GM12878 (cell line): Measurements from ENCODE around the gene POLR2L. TPM values are rescaled to one million over a fixed set of nuclear protein-coding genes. Genes with fewer than 3 reads are reported as not detected.

ENCODE experiments used
- CBX3 ChIP-seq: fragments of 200-600 bp; sonication (generic); IDR thresholded peaks from 2 replicates; pipeline ENCODE4 v1.6.1; 2016; ENCODE audit warnings: low read depth, borderline replicate concordance
- CBX5 ChIP-seq: sonication (generic); IDR thresholded peaks from 2 replicates; pipeline ENCODE4 v1.6.1; 2016; ENCODE audit warnings: low read depth, moderate library complexity, mild to moderate bottlenecking, inconsistent platforms
- CHD1 ChIP-seq: IDR thresholded peaks from 2 replicates; pipeline ENCODE4 v1.6.1; 2012; ENCODE audit warnings: low read depth, low read length, improper control_type of control experiment
- EGR1 ChIP-seq, 2 experiments: IDR thresholded peaks; 1 replicate in 1 of 2; 2 replicates in 1 of 2; pipeline ENCODE4 v1.6.1; 2011 to 2012; ENCODE audit warnings: low read depth in 2 of 2, low read length in 2 of 2, borderline replicate concordance in 1 of 2, mild to moderate bottlenecking in 1 of 2, moderate library complexity in 1 of 2
- FOXM1 ChIP-seq: IDR thresholded peaks from 2 replicates; pipeline ENCODE4 v1.6.1; 2012; ENCODE audit warnings: low read depth, mild to moderate bottlenecking, inconsistent platforms, low read length, moderate library complexity
- GATAD2B ChIP-seq: fragments of 450-650 bp; conservative IDR thresholded peaks from 2 replicates; pipeline ENCODE4 v1.6.1; 2017; ENCODE audit warnings: low read depth, mild to moderate bottlenecking, moderate library complexity
- IKZF2 ChIP-seq, 2 experiments: fragments of 450-650 bp; IDR thresholded peaks; 2 replicates each; pipeline ENCODE4 v1.6.1; 2017; ENCODE audit warnings: mild to moderate bottlenecking in 2 of 2, moderate library complexity in 2 of 2
- MEF2B ChIP-seq: fragments of 450-650 bp; IDR thresholded peaks from 2 replicates; pipeline ENCODE4 v1.6.1; 2018; ENCODE audit warnings: mild to moderate bottlenecking, moderate library complexity; ENCODE audit not compliant: partially characterized antibody, poor library complexity, severe bottlenecking
- MTA2 ChIP-seq: fragments of 450-650 bp; IDR thresholded peaks from 2 replicates; pipeline ENCODE4 v1.6.1; 2016; ENCODE audit warnings: low read depth, mild to moderate bottlenecking, moderate library complexity
- NFYA ChIP-seq: IDR thresholded peaks from 2 replicates; pipeline ENCODE4 v1.6.1; 2011; ENCODE audit warnings: low read depth, mild to moderate bottlenecking, low read length, improper control_type of control experiment, borderline replicate concordance
- NR2F1 ChIP-seq: fragments of 450-650 bp; conservative IDR thresholded peaks from 2 replicates; pipeline ENCODE4 v1.6.1; 2017; ENCODE audit warnings: mild to moderate bottlenecking
- PKNOX1 ChIP-seq: fragments of 450-650 bp; IDR thresholded peaks from 2 replicates; pipeline ENCODE4 v1.6.1; 2016; ENCODE audit warnings: mild to moderate bottlenecking
- PML ChIP-seq: IDR thresholded peaks from 2 replicates; pipeline ENCODE4 v1.6.1; 2012; ENCODE audit warnings: low read length, inconsistent platforms
- RB1 ChIP-seq: fragments of 450-650 bp; formaldehyde crosslinking; IDR thresholded peaks from 2 replicates; pipeline ENCODE4 v1.6.1; 2017; ENCODE audit warnings: mild to moderate bottlenecking, borderline replicate concordance
- RUNX3 ChIP-seq: IDR thresholded peaks from 2 replicates; pipeline ENCODE4 v1.6.1; 2012; ENCODE audit warnings: low read length, inconsistent platforms
- SRF ChIP-seq, 2 experiments: IDR thresholded peaks; 2 replicates each; pipeline ENCODE4 v1.6.1; 2011; ENCODE audit warnings: low read depth in 2 of 2, low read length in 2 of 2, mild to moderate bottlenecking in 1 of 2, moderate library complexity in 1 of 2
- TAF1 ChIP-seq: IDR thresholded peaks from 2 replicates; pipeline ENCODE4 v1.6.1; 2011; ENCODE audit warnings: mild to moderate bottlenecking, low read depth, low read length, borderline replicate concordance
- TBL1XR1 ChIP-seq: IDR thresholded peaks from 2 replicates; pipeline ENCODE4 v1.6.1; 2012; ENCODE audit warnings: low read depth, low read length, improper control_type of control experiment
- TCF12 ChIP-seq: IDR thresholded peaks from 2 replicates; pipeline ENCODE4 v1.6.1; 2011; ENCODE audit warnings: low read depth, mild to moderate bottlenecking, low read length
- TCF7 ChIP-seq: IDR thresholded peaks from 2 replicates; pipeline ENCODE4 v1.6.1; 2014; ENCODE audit warnings: antibody characterized with exemption, borderline replicate concordance
- ZZZ3 ChIP-seq: IDR thresholded peaks from 2 replicates; pipeline ENCODE4 v1.6.1; 2011; ENCODE audit warnings: low read depth; ENCODE audit not compliant: control insufficient read depth, insufficient read length
- polyA plus RNA-seq, 11 experiments: library from polyadenylated mRNA; depleted of rRNA in 4 of 11; unstranded in 6 of 11; stranded (reverse) in 5 of 11; fragments of >200 nt; fragmentation: Nextera tagmentation in 4 of 11; fragmentation: Illumina TruSeq in 1 of 11; extraction: Ambion mirVana in 4 of 11; extraction: Trizol in 1 of 11; gene quantifications; 1 replicate in 1 of 11; 2 replicates in 10 of 11; pipeline versions ENCODE4 v1.2.1 to v1.2.3, GENCODE V29; 2011 to 2016; ENCODE audit warnings: inconsistent platforms in 2 of 11, missing spikeins in 2 of 11, low read depth in 1 of 11
- total RNA-seq, 4 experiments: library from RNA; depleted of rRNA in 3 of 4; stranded (reverse); fragments of >200 nt in 3 of 4; fragmentation: Illumina TruSeq in 1 of 4; extraction: Trizol in 1 of 4; gene quantifications; 2 replicates each; pipeline versions ENCODE4 v1.2.1 to v1.2.3, GENCODE V29; 2013 to 2021
- TF ChIP-seq, protein P1 (sequence below): fragments of 450-650 bp; formaldehyde crosslinking; IDR thresholded peaks from 2 replicates; pipeline ENCODE4 v1.4.0; 2020; ENCODE audit warnings: mild to moderate bottlenecking, moderate library complexity

POLR2L gene
- total and polyA plus RNA-seq, 10 of the 15 experiments (the other 5 are each of a cell fraction or from before 2014, with no cell fraction given) = 23.1 to 497 (median 125) TPM

GRCh38 chr11:819129-819931 lies 23.0 kb downstream of the POLR2L start (continued):
- TF ChIP-seq MEF2B = no peak
- TF ChIP-seq CHD1 = no peak
- TF ChIP-seq, protein P1, sequence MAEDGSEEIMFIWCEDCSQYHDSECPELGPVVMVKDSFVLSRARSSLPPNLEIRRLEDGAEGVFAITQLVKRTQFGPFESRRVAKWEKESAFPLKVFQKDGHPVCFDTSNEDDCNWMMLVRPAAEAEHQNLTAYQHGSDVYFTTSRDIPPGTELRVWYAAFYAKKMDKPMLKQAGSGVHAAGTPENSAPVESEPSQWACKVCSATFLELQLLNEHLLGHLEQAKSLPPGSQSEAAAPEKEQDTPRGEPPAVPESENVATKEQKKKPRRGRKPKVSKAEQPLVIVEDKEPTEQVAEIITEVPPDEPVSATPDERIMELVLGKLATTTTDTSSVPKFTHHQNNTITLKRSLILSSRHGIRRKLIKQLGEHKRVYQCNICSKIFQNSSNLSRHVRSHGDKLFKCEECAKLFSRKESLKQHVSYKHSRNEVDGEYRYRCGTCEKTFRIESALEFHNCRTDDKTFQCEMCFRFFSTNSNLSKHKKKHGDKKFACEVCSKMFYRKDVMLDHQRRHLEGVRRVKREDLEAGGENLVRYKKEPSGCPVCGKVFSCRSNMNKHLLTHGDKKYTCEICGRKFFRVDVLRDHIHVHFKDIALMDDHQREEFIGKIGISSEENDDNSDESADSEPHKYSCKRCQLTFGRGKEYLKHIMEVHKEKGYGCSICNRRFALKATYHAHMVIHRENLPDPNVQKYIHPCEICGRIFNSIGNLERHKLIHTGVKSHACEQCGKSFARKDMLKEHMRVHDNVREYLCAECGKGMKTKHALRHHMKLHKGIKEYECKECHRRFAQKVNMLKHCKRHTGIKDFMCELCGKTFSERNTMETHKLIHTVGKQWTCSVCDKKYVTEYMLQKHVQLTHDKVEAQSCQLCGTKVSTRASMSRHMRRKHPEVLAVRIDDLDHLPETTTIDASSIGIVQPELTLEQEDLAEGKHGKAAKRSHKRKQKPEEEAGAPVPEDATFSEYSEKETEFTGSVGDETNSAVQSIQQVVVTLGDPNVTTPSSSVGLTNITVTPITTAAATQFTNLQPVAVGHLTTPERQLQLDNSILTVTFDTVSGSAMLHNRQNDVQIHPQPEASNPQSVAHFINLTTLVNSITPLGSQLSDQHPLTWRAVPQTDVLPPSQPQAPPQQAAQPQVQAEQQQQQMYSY (CRISPR knock-in tag) = no peak
- no peak for TF ChIP-seq MTA2
- TF ChIP-seq RUNX3 = peak; percentile 26; the same call in 1 of the 2 replicates
- TF ChIP-seq TCF7 = no peak
- TF ChIP-seq PML = no peak; the same call in 1 of the 2 replicates
- peak; percentile 74; the same call in 1 of the 2 replicates for TF ChIP-seq TAF1
- no peak for TF ChIP-seq TBL1XR1
- no peak for TF ChIP-seq CBX3
- no peak for TF ChIP-seq TCF12
- TF ChIP-seq CBX5 = no peak
- no peak for TF ChIP-seq PKNOX1
- no peak for TF ChIP-seq FOXM1
- TF ChIP-seq NFYA = no peak
- no peak; the same call in 1 of the 2 replicates for TF ChIP-seq NR2F1
- no peak for TF ChIP-seq SRF (IDR thresholded peaks at IDR 0.05; ENCODE audit: low read depth in 2 of 2, low read length in 2 of 2)
- TF ChIP-seq ZZZ3 = no peak
- peak in 1 of 2 experiments; percentile 87; a peak in 2 of 3 replicates for TF ChIP-seq EGR1 (IDR thresholded peaks at IDR 0.05; ENCODE audit: borderline replicate concordance in 1 of 2, low read depth in 2 of 2, low read length in 2 of 2)
- peak; percentile 63 for TF ChIP-seq RB1
- no peak for TF ChIP-seq IKZF2 (IDR thresholded peaks at IDR 0.05)
- TF ChIP-seq GATAD2B = no peak; the same call in 1 of the 2 replicates
